GM12891 (cell line): Measurements from ENCODE around the gene PPFIBP2.

Experiments
- PAX5 ChIP-seq: IDR thresholded peaks from 2 replicates; pipeline ENCODE4 v1.6.1; 2011; ENCODE audit warnings: low read length, moderate library complexity, mild to moderate bottlenecking; ENCODE audit not compliant: insufficient read depth, severe bottlenecking
- POLR2A ChIP-seq: IDR thresholded peaks from 2 replicates; pipeline ENCODE4 v1.6.1; 2011; ENCODE audit warnings: low read depth, low read length, control low read depth
- POLR2AphosphoS5 ChIP-seq: IDR thresholded peaks from 2 replicates; pipeline ENCODE4 v1.6.1; 2011; ENCODE audit warnings: low read depth, low read length, control low read depth
- SPI1 ChIP-seq: IDR thresholded peaks from 2 replicates; pipeline ENCODE4 v1.6.1; 2011; ENCODE audit warnings: low read depth, low read length, control low read depth

DNA sequence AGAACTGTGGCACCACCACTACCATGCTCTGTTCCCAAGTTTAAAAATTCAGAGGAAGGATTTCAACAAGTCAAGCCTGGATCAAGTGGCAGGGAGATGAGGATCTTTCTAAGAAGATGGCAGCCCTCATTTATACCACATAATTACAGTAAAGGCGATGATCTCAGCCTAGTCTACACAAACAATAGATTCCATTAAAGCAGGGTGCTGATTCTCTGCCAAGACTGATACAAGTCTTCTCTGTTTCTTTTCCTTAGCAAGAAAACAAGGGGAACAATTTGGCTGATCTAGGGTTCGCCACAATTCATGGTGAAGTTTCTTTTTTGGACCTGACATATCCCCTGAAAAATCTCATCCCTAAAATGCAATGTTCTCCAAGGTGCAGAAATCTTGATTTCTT, 73.9 kb downstream of the PPFIBP2 start:
- TF ChIP-seq POLR2AphosphoS5 (no peak), POLR2A (no peak), SPI1 (no peak), PAX5 (no peak)
